HepG2 (cell line): Measurements from ENCODE around the gene CPEB3. TPM values are rescaled to one million over a fixed set of nuclear protein-coding genes. Genes with fewer than 3 reads are reported as not detected.

Experiments
- CBX1 ChIP-seq: IDR thresholded peaks from one replicate; pipeline ENCODE4 v1.6.1; 2016; ENCODE audit warnings: antibody characterized with exemption, low read depth
- CHCHD3 ChIP-seq: sonication (generic); formaldehyde crosslinking; IDR thresholded peaks from 2 replicates; pipeline ENCODE4 v1.8.0; 2022; ENCODE audit warnings: mild to moderate bottlenecking, missing genetic modification reagents, moderate library complexity
- CSRNP1 ChIP-seq: sonication (generic); formaldehyde crosslinking; IDR thresholded peaks from 2 replicates; pipeline ENCODE4 v1.8.1; 2023; ENCODE audit warnings: mild to moderate bottlenecking, missing genetic modification reagents
- ELF4 ChIP-seq: sonication (generic); formaldehyde crosslinking; IDR thresholded peaks from 2 replicates; pipeline ENCODE4 v1.5.0; 2020; ENCODE audit warnings: missing genetic modification reagents, mild to moderate bottlenecking, moderate library complexity, borderline replicate concordance
- GZF1 ChIP-seq: sonication (generic); formaldehyde crosslinking; IDR thresholded peaks from 2 replicates; pipeline ENCODE4 v1.5.1; 2020; ENCODE audit warnings: mild to moderate bottlenecking, missing genetic modification reagents
- NFAT5 ChIP-seq: sonication (generic); formaldehyde crosslinking; IDR thresholded peaks from 2 replicates; pipeline ENCODE4 v1.4.0; 2020; ENCODE audit warnings: missing genetic modification reagents
- NFIB ChIP-seq: sonication (generic); formaldehyde crosslinking; IDR thresholded peaks from 2 replicates; pipeline ENCODE4 v1.9.0; 2021; ENCODE audit warnings: missing genetic modification reagents, mild to moderate bottlenecking, borderline replicate concordance
- PAX8 ChIP-seq: sonication (generic); formaldehyde crosslinking; IDR thresholded peaks from 2 replicates; pipeline ENCODE4 v1.8.0; 2022; ENCODE audit warnings: mild to moderate bottlenecking, missing genetic modification reagents, borderline replicate concordance
- PBX2 ChIP-seq: IDR thresholded peaks from 2 replicates; pipeline ENCODE4 v1.6.1; 2016; ENCODE audit warnings: control low read depth
- PITX1 ChIP-seq: sonication (generic); formaldehyde crosslinking; IDR thresholded peaks from 2 replicates; pipeline ENCODE4 v1.5.1; 2020; ENCODE audit warnings: mild to moderate bottlenecking, missing genetic modification reagents
- PTBP1 ChIP-seq: fragments of 200-400 bp; formaldehyde crosslinking; IDR thresholded peaks from 2 replicates; pipeline ENCODE4 v1.6.1; 2018; ENCODE audit warnings: low read length, low read depth; ENCODE audit not compliant: poor library complexity, severe bottlenecking
- RBM22 ChIP-seq: fragments of 200-400 bp; formaldehyde crosslinking; optimal IDR thresholded peaks from 2 replicates; pipeline ENCODE3; 2017; ENCODE audit warnings: mild to moderate bottlenecking, low read length, moderate library complexity
- THAP11 ChIP-seq: IDR thresholded peaks from 2 replicates; pipeline ENCODE4 v1.6.1; 2016; ENCODE audit warnings: missing biosample characterization, missing genetic modification reagents
- ZBTB26 ChIP-seq: IDR thresholded peaks from 2 replicates; pipeline ENCODE4 v1.6.1; 2016; ENCODE audit warnings: missing compliant biosample characterization, missing genetic modification reagents, borderline replicate concordance
- ZC3H4 ChIP-seq: sonication (generic); formaldehyde crosslinking; IDR thresholded peaks from 2 replicates; pipeline ENCODE4 v1.4.0; 2020; ENCODE audit warnings: missing genetic modification reagents, borderline replicate concordance
- ZFY ChIP-seq: sonication (generic); formaldehyde crosslinking; IDR thresholded peaks from 2 replicates; pipeline ENCODE4 v1.4.0; 2020; ENCODE audit warnings: missing genetic modification reagents
- ZNF180 ChIP-seq: sonication (generic); formaldehyde crosslinking; IDR thresholded peaks from 2 replicates; pipeline ENCODE4 v1.4.0; 2020; ENCODE audit warnings: low read depth, missing genetic modification reagents, borderline replicate concordance
- ZNF274 ChIP-seq: sonication (generic); formaldehyde crosslinking; IDR thresholded peaks from 2 replicates; pipeline ENCODE4 v1.5.1; 2020; ENCODE audit warnings: mild to moderate bottlenecking, missing genetic modification reagents
- ZNF503 ChIP-seq: sonication (generic); formaldehyde crosslinking; IDR thresholded peaks from 2 replicates; pipeline ENCODE4 v1.4.0; 2020; ENCODE audit warnings: missing genetic modification reagents
- ZNF761 ChIP-seq: sonication (generic); formaldehyde crosslinking; conservative IDR thresholded peaks from 2 replicates; pipeline ENCODE4 v1.4.0; 2020; ENCODE audit warnings: mild to moderate bottlenecking, missing genetic modification reagents
- polyA plus RNA-seq, 8 experiments: library from polyadenylated mRNA; depleted of rRNA in 3 of 8; stranded (reverse) in 7 of 8; unstranded in 1 of 8; fragments of >200 nt; fragmentation: Illumina TruSeq in 4 of 8; extraction: Trizol in 4 of 8; gene quantifications; 2 replicates each; pipeline versions ENCODE4 v1.2.1 to v1.2.3, GENCODE V29; 2011 to 2016; ENCODE audit warnings: low read depth in 4 of 8, missing spikeins in 1 of 8, mixed read lengths in 1 of 8; ENCODE audit not compliant: insufficient read depth in 1 of 8
- total RNA-seq, 5 experiments: library from RNA; depleted of rRNA; stranded (reverse); fragments of >200 nt; fragmentation: Illumina TruSeq; extraction: Trizol; gene quantifications; 2 replicates each; pipeline ENCODE4 v1.2.3, GENCODE V29; 2016; ENCODE audit warnings: low read depth in 1 of 5

CPEB3 gene
- total and polyA plus RNA-seq, 2 of the 13 experiments (the other 11 are each of a cell fraction or from before 2014, with no cell fraction given): 0.66 to 0.70 TPM

- TF ChIP-seq CSRNP1 (CRISPR knock-in tag): no peak
- TF ChIP-seq ZBTB26: peak; percentile 71; the same call in 1 of the 2 replicates
- 0 out of 2 replicates have a peak, but pooled peaks have one; percentile 49 for TF ChIP-seq THAP11 (CRISPR knock-in tag)
- TF ChIP-seq ZNF180 (CRISPR knock-in tag): no peak
- no peak for TF ChIP-seq PTBP1
- TF ChIP-seq GZF1 (CRISPR knock-in tag): no peak
- TF ChIP-seq PAX8: no peak
- no peak for TF ChIP-seq NFIB
- TF ChIP-seq ELF4: no peak
- no peak for TF ChIP-seq CBX1
- peak; percentile 81 for TF ChIP-seq PITX1 (CRISPR knock-in tag)
- no peak for TF ChIP-seq ZNF761 (CRISPR knock-in tag)
- no peak for TF ChIP-seq RBM22
- no peak for TF ChIP-seq ZC3H4 (CRISPR knock-in tag)
- TF ChIP-seq PBX2: no peak
- peak; percentile 81 for TF ChIP-seq ZNF503 (CRISPR knock-in tag)
- no peak for TF ChIP-seq ZNF274 (CRISPR knock-in tag)
- TF ChIP-seq ZFY (CRISPR knock-in tag): no peak
- no peak for TF ChIP-seq CHCHD3
- TF ChIP-seq NFAT5 (CRISPR knock-in tag): no peak
These were observed 167.9 kb downstream of the CPEB3 start (continued) for GRCh38 chr10:92122941-92123450.
